PC-3 (cell line): ENCODE results near the gene CES3. TPM values are rescaled to one million over a fixed set of nuclear protein-coding genes. Genes with fewer than 3 reads are reported as not detected.

Experiments
- ATAC-seq: fragments of 200-7000 bp; cut with Tn5 transposase; 2 replicates; pipeline ENCODE4 v1.9.1; 2020; ENCODE audit warnings: mild to moderate bottlenecking, moderate library complexity
- BruUV-seq: library from RNA; stranded (reverse); fragments of 400-500 nt; replicated peaks from 2 replicates; lab custom pipeline; 2021; lab: Mats Ljungman, UMichigan
- CTCF ChIA-PET: fragments of 300-600 bp; sonication (Branson Sonifier 250); formaldehyde crosslinking; loops from one replicate; lab custom pipeline; 2022; ENCODE audit warnings: antibody characterized with exemption; lab: Charles Lee
- POLR2A ChIA-PET: fragments of 300-600 bp; sonication (Branson Sonifier 250); formaldehyde crosslinking; loops from one replicate; lab custom pipeline; 2022; ENCODE audit warnings: antibody characterized with exemption; ENCODE audit not compliant: unreplicated experiment; lab: Charles Lee
- DNase-seq: peaks from one replicate; pipeline ENCODE4 v3.0.0-alpha.2; 2015
- H2AFZ ChIP-seq: fragments of 300-600 bp; sonication (generic); 2 replicates; pipeline ENCODE4 v1.6.0; 2016; ENCODE audit warnings: antibody characterized with exemption, low read length
- H3F3A ChIP-seq: fragments of 300-600 bp; sonication (generic); one replicate; pipeline ENCODE4 v1.6.0; 2017; ENCODE audit warnings: antibody characterized with exemption, low read length, control low read depth, mild to moderate bottlenecking; ENCODE audit not compliant: unreplicated experiment
- H3K27ac ChIP-seq: fragments of 300-600 bp; sonication (generic); 2 replicates; pipeline ENCODE4 v1.5.1; 2016; ENCODE audit warnings: mild to moderate bottlenecking, low read length
- H3K27me3 ChIP-seq: fragments of 300-600 bp; sonication (generic); 2 replicates; pipeline ENCODE4 v1.6.1; 2016; ENCODE audit warnings: low read length, mixed read lengths
- H3K36me3 ChIP-seq: fragments of 300-600 bp; sonication (generic); 2 replicates; pipeline ENCODE4 v1.6.1; 2016; ENCODE audit warnings: low read depth, mixed run types, low read length, mixed read lengths
- H3K4me1 ChIP-seq: fragments of 300-600 bp; sonication (generic); 2 replicates; pipeline ENCODE4 v1.5.1; 2016; ENCODE audit warnings: low read length; ENCODE audit not compliant: insufficient read depth
- H3K4me2 ChIP-seq: fragments of 300-600 bp; sonication (generic); 2 replicates; pipeline ENCODE4 v1.6.0; 2016; ENCODE audit warnings: low read length
- H3K4me3 ChIP-seq: fragments of 300-600 bp; sonication (generic); 2 replicates; pipeline ENCODE4 v1.5.1; 2016; ENCODE audit warnings: mild to moderate bottlenecking, low read length, mixed read lengths
- H3K79me2 ChIP-seq: fragments of 300-600 bp; sonication (generic); 2 replicates; pipeline ENCODE4 v1.6.1; 2017; ENCODE audit warnings: low read length, mixed read lengths
- H3K9ac ChIP-seq: fragments of 300-600 bp; sonication (generic); 2 replicates; pipeline ENCODE4 v1.6.0; 2016; ENCODE audit warnings: mild to moderate bottlenecking, low read length
- H3K9me2 ChIP-seq: fragments of 300-600 bp; sonication (generic); replicated peaks from 2 replicates; pipeline ENCODE4 v1.6.1; 2016; ENCODE audit warnings: mixed run types, low read length, mixed read lengths
- H3K9me3 ChIP-seq: fragments of 300-600 bp; sonication (generic); 2 replicates; pipeline ENCODE4 v1.6.1; 2016; ENCODE audit warnings: low read length, mixed read lengths
- H4K20me1 ChIP-seq: fragments of 300-600 bp; sonication (generic); 2 replicates; pipeline ENCODE4 v1.6.1; 2016; ENCODE audit warnings: low read length, mixed read lengths
- CTCF ChIP-seq: fragments of 300-600 bp; sonication (generic); conservative IDR thresholded peaks from 2 replicates; pipeline ENCODE4 v1.5.1; 2017; ENCODE audit warnings: antibody characterized with exemption, low read depth, mild to moderate bottlenecking, low read length
- EZH2 ChIP-seq: fragments of 300-600 bp; sonication (generic); IDR thresholded peaks from one replicate; pipeline ENCODE4 v1.6.1; 2017; ENCODE audit warnings: antibody characterized with exemption, mild to moderate bottlenecking, low read length; ENCODE audit not compliant: unreplicated experiment
- EZH2phosphoT487 ChIP-seq: fragments of 300-600 bp; sonication (generic); IDR thresholded peaks from 2 replicates; pipeline ENCODE4 v1.6.1; 2018; ENCODE audit warnings: mild to moderate bottlenecking, antibody characterized with exemption, low read length, borderline replicate concordance
- intact Hi-C: fragments of 100-400 bp; cut with micrococcal nuclease; formaldehyde crosslinking; loops from 2 replicates; pipeline ENCODE4 v1.9.0; 2023
- total RNA-seq: library from RNA; depleted of rRNA; stranded (reverse); fragments of >200 nt; gene quantifications from 2 replicates; pipeline ENCODE4 v1.2.3, GENCODE V29; 2014

The CES3 gene
- total RNA-seq, 1 experiment from 2014 or later: 0.26 TPM

DNA sequence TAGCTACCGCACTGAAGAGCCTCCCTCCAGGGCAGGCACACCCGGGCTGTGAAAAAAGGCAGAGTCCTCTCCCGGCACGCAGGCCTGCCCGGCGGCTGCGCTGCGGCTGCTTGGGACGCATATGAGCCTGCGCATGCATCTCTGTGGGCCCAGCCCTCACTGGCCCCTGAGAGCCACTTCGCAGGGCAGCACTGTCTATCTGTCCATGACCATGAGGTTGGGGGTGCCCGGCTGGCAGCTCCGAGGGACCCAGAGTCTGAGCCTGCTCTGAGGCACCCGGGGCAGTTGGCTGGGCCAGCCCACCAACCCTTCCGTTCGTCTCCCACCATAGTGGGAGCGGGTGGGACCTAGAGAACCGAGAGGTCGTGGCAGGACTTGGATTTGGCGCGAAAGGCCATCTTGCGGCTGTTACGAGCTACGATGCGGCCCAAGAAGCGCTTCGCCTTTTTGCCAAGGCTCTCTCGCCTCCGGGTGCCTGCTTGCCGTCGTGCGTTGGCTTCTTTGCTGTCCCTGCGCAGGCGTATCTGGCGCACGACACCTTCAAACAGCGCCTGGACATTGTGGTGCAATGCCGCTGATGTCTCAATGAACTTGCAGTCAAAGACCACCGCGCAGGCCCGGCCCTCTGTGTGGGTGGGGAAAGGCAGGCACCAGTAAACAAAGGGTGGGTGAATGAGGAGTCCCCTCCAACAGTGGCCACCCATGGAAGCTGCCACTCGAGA is 39.2 kb upstream of the CES3 start:
- H3K9me2 ChIP-seq: no peaks in the 10 kb centered on the region
- no peaks in the 10 kb centered on the region for H3K4me1 ChIP-seq
- no peak overlapping the region for H3K4me3 ChIP-seq
- H3K9ac ChIP-seq: no peak overlapping the region
- H3K79me2 ChIP-seq: no peaks in the 10 kb centered on the region
- H3K4me2 ChIP-seq: no peak overlapping the region
- no peaks in the 10 kb centered on the region for H4K20me1 ChIP-seq
- TF ChIP-seq EZH2phosphoT487 (no peak), CTCF (no peak), EZH2 (no peak)
- no peaks in the 10 kb centered on the region for H3F3A ChIP-seq
- DNase-seq: no peak
- no TSS peak for BruUV-seq
- ATAC-seq: no peak
- ChIA-PET CTCF (no interaction called here), POLR2A (no interaction called here)
- intact Hi-C loops: no loop called here
- H2AFZ ChIP-seq: no peak overlapping the region
- H3K27me3 ChIP-seq: peaks cover 13% of the 10 kb centered on the region
- H3K27ac ChIP-seq: no peak overlapping the region
- H3K9me3 ChIP-seq: no peaks in the 10 kb centered on the region
- H3K36me3 ChIP-seq: no peaks in the 10 kb centered on the region

- intact Hi-C loops: no loop called here
- TF ChIP-seq CTCF (no peak), EZH2phosphoT487 (no peak), EZH2 (no peak)
- BruUV-seq: no TSS peak
- Histone ChIP-seq H3F3A (no peaks in the 10 kb centered on the region), H3K27me3 (peaks cover 13% of the 10 kb centered on the region), H3K79me2 (no peaks in the 10 kb centered on the region), H2AFZ (no peak overlapping the region), H3K4me3 (no peak overlapping the region), H4K20me1 (no peaks in the 10 kb centered on the region), H3K9me2 (no peaks in the 10 kb centered on the region), H3K27ac (no peak overlapping the region), H3K9ac (no peak overlapping the region), H3K9me3 (no peaks in the 10 kb centered on the region), H3K36me3 (no peaks in the 10 kb centered on the region), H3K4me1 (peaks cover 3% of the 10 kb centered on the region; the same call in 1 of the 2 replicates), H3K4me2 (no peak overlapping the region)
- POLR2A ChIA-PET: no interaction called here
- DNase-seq: no peak
- ATAC-seq: no peak
- CTCF ChIA-PET: no interaction called here
These were observed 37.8 kb upstream of the CES3 start for GRCh38 chr16:66923247-66923731.

DNA sequence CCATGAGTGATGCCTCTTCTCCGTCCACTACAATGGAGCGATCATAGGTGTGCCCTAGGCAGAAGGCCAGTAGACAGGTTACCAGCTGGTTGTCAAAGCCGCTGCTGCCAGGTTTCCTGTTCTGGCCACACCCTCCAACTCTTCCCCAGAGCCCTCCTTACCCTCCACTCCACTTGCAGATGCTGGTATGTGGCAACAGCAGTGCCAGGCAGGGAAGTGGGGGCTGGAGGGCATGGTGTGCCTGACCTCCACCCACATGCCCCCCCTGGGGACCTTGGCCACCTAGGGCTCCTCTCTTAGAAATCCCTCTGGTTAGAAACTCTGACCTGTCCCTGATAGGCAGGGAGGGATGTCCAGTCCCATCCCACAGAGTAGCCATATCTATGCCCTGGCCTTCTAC is 37.2 kb upstream of the CES3 start:
- no peaks in the 10 kb centered on the region for H3K9me2 ChIP-seq
- H3K27ac ChIP-seq: no peak overlapping the region
- BruUV-seq: no TSS peak
- no peak for DNase-seq
- intact Hi-C loops: no loop called here
- CTCF ChIA-PET: no interaction called here
- ATAC-seq: no peak
- POLR2A ChIA-PET: no interaction called here
- no peaks in the 10 kb centered on the region for H3F3A ChIP-seq
- no peaks in the 10 kb centered on the region for H4K20me1 ChIP-seq
- no peak overlapping the region for H2AFZ ChIP-seq
- no peaks in the 10 kb centered on the region for H3K9me3 ChIP-seq
- TF ChIP-seq EZH2phosphoT487 (no peak), CTCF (no peak), EZH2 (no peak)
- H3K4me1 ChIP-seq: peaks cover 6% of the 10 kb centered on the region; the same call in 1 of the 2 replicates
- H3K27me3 ChIP-seq: peaks cover 13% of the 10 kb centered on the region
- H3K9ac ChIP-seq: no peak overlapping the region
- no peaks in the 10 kb centered on the region for H3K79me2 ChIP-seq
- H3K4me2 ChIP-seq: no peak overlapping the region
- no peaks in the 10 kb centered on the region; the same call in 1 of the 2 replicates for H3K36me3 ChIP-seq
- H3K4me3 ChIP-seq: no peak overlapping the region
